HG03442 (cell line): ENCODE results near the gene ADM2.

Experiments used
- ATAC-seq: cut with Tn5 transposase; IDR thresholded peaks from one replicate; pipeline ENCODE4 v1.9.1; 2021; ENCODE audit warnings: mild to moderate bottlenecking, moderate library complexity; ENCODE audit not compliant: unreplicated experiment

ADM2 gene

GRCh38 chr22:50467341-50467740 lies 14.0 kb upstream of the ADM2 start:
- ATAC-seq: no peak

DNA sequence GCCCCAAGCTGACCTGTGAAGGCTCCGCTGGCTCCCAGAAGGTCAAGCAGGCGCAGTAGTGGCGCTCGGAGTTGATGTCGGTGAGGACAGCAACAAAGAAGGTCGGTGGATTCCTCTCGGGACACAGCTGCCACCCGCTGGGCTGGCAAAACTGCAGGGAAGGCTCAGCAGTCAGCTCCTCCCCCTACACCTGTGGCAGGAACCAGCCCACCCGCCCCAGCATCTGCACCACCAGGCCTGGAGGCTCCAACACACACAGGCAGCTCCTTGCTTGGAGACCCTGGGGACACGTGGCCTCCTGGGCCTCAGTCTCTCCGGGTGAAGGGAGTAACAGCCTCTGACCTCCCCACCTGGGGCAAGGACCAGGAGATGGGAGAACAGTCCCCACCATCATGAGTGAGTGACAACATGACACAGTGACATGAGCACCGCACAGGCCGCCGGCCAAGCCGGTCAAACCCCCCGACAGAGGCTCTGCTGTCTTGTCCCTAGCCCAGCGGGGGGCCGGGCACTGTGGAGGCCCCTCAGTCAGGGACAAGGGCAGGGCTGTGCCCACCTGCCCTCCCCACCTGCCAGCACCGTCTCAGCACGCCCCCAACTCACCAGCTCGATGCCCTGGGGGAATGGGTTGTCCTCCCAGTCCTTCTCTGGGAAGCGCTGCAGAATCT lies 13.4 kb upstream of the ADM2 start:
- no peak for ATAC-seq

GRCh38 chr22:50468626-50469025 lies 12.7 kb upstream of the ADM2 start:
- no peak for ATAC-seq

GRCh38 chr22:50469377-50470305 lies 11.7 kb upstream of the ADM2 start:
- peak; percentile 40 for ATAC-seq

DNA sequence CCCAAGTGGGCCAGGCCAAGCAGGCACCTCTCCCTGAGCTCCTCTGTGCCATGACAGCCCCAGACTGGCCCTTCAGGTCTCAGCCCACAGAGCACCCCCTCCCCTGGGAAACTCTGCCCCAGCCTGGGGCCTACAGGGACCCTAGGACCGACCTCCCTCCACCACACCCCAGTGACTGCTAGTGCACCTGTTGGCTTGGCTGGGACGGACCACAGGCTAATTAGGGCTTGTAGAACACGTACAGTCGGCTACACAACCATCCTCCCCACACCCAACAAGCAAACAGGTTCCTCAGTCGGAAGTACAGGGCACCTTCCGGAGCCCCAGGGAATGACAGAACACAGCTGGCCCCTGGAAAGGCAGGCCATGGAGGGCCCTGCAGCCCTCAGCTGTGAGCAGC lies 10.9 kb upstream of the ADM2 start:
- no peak for ATAC-seq

DNA sequence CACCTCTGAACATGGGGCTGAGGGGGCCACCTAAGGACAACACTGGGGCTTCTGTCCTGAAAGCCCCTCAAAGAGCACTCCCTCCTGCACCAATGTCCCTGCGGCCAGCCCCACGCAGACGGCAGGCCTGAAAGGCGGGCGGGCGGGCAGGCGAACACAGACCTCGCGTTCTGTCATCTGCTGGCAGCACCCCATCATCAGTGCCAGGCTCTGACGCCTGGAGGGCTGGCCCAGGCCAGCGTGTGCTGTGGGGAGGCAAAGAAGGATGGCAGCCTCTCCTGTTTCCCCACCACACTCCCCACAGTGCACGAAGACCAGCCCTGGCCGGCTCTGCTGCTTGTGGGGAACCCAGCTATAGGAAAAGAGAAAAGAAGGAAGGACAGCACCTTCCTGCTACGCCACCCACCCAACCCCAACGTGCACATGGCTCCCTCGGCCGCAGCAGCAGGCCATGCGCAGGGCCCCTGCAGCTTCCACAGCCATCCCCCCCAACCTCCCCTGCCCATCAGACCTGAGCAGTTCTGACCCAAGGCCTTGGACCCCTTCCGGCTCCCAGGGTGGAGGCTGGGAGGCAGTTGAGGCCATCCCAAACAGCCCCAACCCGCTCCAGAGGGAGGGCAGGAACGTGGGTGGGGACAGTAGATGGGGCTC lies 10.0 kb upstream of the ADM2 start:
- no peak for ATAC-seq

GRCh38 chr22:50471962-50472361 lies 9.4 kb upstream of the ADM2 start:
- no peak for ATAC-seq

GRCh38 chr22:50473088-50473487 lies 8.3 kb upstream of the ADM2 start:
- no peak for ATAC-seq

GRCh38 chr22:50473855-50474671 lies 7.3 kb upstream of the ADM2 start:
- no peak for ATAC-seq

DNA sequence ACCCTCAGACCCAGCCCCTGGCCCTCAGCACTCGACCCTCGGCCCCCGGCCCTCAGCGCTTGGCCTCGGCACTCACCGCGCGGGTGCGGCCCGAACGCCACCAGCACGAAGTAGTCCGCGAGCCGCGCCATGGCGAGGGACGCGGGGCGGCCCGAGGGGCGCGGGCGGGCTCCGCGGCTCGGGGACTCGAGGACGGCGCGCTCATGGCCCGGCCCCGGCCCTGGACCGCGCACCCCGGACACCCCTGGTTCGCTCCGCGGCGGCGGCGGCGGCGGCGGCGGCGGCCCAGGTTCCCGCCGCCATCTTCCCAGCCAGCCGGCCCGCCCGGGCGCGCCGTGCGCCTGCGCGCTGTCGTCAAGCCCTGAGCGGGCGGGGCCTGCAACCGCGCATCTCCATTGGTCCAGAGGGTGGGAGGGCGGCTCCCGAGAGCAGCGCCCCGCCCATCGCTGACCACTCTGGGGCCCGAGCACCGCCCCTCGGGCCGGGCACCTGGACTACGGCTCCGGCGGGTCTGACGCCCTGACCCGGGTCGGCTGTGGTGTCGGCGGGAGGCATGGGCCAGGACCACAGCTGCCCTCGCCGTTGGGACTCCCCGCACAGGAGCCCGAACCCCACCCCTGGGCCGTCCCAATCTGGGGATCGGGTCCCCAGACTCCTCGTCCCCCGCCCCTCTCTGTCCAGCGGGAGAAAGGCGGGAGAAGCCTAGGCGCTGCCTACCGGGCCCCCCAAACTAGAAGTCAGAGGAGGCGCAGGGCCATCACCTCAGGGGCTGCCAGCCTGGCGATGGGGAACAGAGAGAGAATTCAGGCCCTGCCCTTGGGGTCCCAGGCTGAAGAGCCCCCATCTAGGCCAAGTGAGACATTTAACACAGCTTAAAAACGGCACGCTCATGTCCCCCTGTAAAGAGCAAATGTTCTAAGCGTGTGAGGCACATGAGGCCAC lies 6.4 kb upstream of the ADM2 start, which contains the start of gene SBF1:
SBF1 (minus strand) TSS at position 326 of the 942 bp plus-strand sequence; CDS start at position 131, 195 bp downstream.
- ATAC-seq: peak; percentile 70

GRCh38 chr22:50475652-50476002 lies 5.7 kb upstream of the ADM2 start:
- no peak for ATAC-seq

GRCh38 chr22:50476868-50477267 lies 4.5 kb upstream of the ADM2 start:
- no peak for ATAC-seq

- no peak for ATAC-seq
These were observed 3.4 kb upstream of the ADM2 start for GRCh38 chr22:50477923-50478322.

DNA sequence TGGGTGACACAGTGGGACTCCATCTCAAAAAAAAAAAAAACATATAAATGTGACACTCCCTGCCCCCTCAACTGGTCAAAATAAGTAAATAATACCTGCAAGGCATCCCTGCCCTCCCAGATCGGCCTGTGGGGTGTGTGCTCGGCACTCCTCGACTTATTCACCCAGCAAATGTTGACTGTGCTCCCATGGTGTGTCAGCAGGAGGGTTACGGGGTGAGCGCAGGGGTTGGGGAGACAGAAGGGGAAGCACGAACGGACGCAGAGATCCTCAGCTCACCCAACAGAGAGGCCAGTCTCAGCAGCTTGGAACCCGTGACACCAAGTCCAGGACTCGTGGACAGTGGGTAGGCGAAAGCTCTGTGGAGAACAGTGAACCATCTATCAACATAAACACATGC lies 1.6 kb upstream of the ADM2 start:
- no peak for ATAC-seq

DNA sequence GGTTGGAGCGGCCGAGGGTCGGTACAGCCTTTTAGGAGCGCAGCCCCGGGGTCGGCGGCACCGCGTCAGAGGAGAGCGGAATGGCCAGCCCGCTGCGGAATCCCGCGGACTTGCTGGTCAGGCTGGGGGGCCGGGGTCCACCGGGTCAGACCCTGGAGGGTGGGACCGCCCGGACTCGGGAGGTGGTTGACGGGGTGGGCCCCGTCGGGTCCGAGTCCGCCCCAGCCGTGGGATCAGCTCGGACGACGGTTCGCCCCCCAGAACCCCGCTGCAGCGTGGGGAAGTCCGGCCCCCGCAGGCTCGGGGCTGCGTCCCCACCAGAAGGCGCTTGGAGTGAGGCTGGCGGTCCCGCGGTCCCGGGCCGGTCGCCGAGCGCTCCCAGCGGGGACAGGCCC lies 301 bp upstream of the ADM2 start:
- no peak for ATAC-seq

- no peak for ATAC-seq
These were observed 1.0 kb downstream of the ADM2 start for GRCh38 chr22:50482107-50483074.

DNA sequence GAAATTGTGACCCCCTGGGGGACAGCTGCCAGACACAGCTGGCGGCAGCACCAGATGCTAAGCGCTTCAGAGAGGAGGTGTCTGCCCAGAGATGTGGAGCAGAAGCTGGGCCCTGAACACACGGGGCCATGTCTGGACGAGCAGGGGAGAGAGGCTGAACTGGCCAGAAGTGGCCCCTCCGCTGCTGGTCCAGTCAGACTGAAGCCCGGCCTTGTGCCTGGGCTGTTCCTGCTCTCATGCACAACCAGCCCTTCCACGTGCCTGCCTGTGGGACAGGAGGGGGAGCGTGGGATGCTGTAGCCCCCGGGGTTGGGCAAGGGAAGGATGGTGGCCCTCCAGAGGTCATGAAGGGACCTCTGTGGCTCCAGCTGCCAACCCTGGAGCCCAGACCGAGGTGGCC lies 1.8 kb downstream of the ADM2 start:
- ATAC-seq: no peak

GRCh38 chr22:50483556-50483955 lies 2.2 kb downstream of the ADM2 start:
- no peak for ATAC-seq
